ENCODE results near the gene ILK. TPM values are rescaled to one million over a fixed set of nuclear protein-coding genes. Genes with fewer than 3 reads are reported as not detected.

The ILK gene
- total RNA-seq, 1 donor from 2014 or later: 209 TPM

DNA sequence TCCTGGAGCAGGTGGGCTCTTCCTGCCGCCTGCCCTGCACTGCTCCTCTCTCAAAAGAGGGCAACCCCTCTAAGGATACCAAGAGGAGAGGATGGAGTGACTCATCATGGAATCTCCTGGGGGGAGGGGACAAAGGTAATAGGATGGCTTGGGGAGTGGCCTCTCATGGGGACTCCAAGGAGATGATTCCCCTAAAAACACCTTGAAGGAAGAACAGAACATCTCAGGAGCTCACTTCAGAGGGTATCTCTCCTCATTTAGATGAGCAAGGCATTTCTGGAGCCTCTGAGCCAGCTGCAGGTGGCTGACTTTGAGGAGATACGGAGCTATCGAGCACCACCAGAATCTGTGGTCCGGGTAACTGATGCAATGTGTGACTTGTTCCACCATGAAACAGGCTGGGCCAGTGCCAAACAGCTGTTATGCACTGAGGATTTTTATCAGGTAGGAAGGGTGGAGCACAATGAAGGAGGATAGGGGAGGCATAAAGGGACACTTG, 40.4 kb upstream of the ILK start:
- Mint-ChIP-seq H3K27ac (ENCODE audit: unreplicated experiment) (no peak overlapping the region), H3K36me3 (ENCODE audit: low read depth, unreplicated experiment) (peaks cover 27% of the 10 kb centered on the region)
- no peak for FAIRE-seq

DNA sequence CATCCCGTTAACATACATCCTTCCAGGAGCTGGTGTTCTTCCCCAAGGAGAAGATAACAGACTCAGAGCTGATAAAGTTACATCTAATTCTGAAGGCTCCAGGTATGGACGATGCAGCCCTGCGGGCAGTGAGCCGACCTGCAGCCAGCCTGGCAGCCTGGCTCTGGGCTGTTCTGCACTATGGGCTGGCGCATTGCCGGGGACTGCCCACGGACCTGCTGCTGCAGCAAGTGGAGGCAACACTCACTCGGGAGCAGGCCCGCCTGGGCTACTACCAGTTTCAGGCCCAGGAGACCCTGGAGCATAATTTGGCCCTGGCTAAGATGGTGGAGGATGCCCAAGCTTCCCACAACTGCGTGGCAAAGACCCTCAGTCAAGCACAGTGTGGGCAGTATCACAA, 39.9 kb upstream of the ILK start:
- Histone ChIP-seq H3K9me3 (ENCODE audit: insufficient read depth, low read depth, low read length) (no peaks in the 10 kb centered on the region), H3K4me1 (ENCODE audit: insufficient read depth, low read length) (peaks cover 10% of the 10 kb centered on the region), H4K20me1 (ENCODE audit: insufficient read depth, low read length) (peaks cover 9% of the 10 kb centered on the region), H2AFZ (ENCODE audit: low read depth, low read length) (no peak overlapping the region), H3K27me3 (ENCODE audit: insufficient read depth, low read length) (no peaks in the 10 kb centered on the region), H3K4me3 (ENCODE audit: insufficient read depth, low read depth, low read length) (no peak overlapping the region), H3K4me2 (ENCODE audit: low read length) (no peak overlapping the region), H3K9ac (ENCODE audit: low read length) (no peak overlapping the region), H3K79me2 (ENCODE audit: insufficient read depth, low read length) (no peaks in the 10 kb centered on the region), H3K27ac (ENCODE audit: low read depth, low read length) (no peak overlapping the region), H3K36me3 (ENCODE audit: insufficient read depth, low read length) (peaks cover 2% of the 10 kb centered on the region)
- FAIRE-seq (no peak), DNase-seq (ENCODE audit: low read depth) (no peak)
- peaks cover 6% of the 10 kb centered on the region for H3K4me1 Mint-ChIP-seq (ENCODE audit: low read depth, unreplicated experiment)
- peaks cover 26% of the 10 kb centered on the region for H3K36me3 Mint-ChIP-seq (ENCODE audit: low read depth, unreplicated experiment)
- no peak overlapping the region for H3K27ac Mint-ChIP-seq (ENCODE audit: unreplicated experiment)
- TF ChIP-seq, protein P1, sequence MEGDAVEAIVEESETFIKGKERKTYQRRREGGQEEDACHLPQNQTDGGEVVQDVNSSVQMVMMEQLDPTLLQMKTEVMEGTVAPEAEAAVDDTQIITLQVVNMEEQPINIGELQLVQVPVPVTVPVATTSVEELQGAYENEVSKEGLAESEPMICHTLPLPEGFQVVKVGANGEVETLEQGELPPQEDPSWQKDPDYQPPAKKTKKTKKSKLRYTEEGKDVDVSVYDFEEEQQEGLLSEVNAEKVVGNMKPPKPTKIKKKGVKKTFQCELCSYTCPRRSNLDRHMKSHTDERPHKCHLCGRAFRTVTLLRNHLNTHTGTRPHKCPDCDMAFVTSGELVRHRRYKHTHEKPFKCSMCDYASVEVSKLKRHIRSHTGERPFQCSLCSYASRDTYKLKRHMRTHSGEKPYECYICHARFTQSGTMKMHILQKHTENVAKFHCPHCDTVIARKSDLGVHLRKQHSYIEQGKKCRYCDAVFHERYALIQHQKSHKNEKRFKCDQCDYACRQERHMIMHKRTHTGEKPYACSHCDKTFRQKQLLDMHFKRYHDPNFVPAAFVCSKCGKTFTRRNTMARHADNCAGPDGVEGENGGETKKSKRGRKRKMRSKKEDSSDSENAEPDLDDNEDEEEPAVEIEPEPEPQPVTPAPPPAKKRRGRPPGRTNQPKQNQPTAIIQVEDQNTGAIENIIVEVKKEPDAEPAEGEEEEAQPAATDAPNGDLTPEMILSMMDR (IDR thresholded peaks at IDR 0.05; ENCODE audit: insufficient read depth, low read depth, low read length): no peak
- no peak for TF ChIP-seq EZH2 (IDR thresholded peaks at IDR 0.05; ENCODE audit: insufficient read depth, low read length)
- no peak overlapping the region for H3K4me3 Mint-ChIP-seq (ENCODE audit: unreplicated experiment)
- peaks cover 4% of the 10 kb centered on the region for H3K9me3 Mint-ChIP-seq (ENCODE audit: unreplicated experiment)
- peaks cover 3% of the 10 kb centered on the region for H3K27me3 Mint-ChIP-seq (ENCODE audit: low read depth, unreplicated experiment)

More for the DNA sequence above, 40.4 kb upstream of the ILK start:
- H3K27ac ChIP-seq (ENCODE audit: low read depth, low read length): no peak overlapping the region
- Mint-ChIP-seq H3K27me3 (ENCODE audit: low read depth, unreplicated experiment) (peaks cover 3% of the 10 kb centered on the region), H3K9me3 (ENCODE audit: unreplicated experiment) (peaks cover 2% of the 10 kb centered on the region), H3K4me3 (ENCODE audit: unreplicated experiment) (no peak overlapping the region), H3K4me1 (ENCODE audit: low read depth, unreplicated experiment) (peaks cover 2% of the 10 kb centered on the region)
- TF ChIP-seq, protein P1 (IDR thresholded peaks at IDR 0.05; ENCODE audit: insufficient read depth, low read depth, low read length): no peak
- no peak for TF ChIP-seq EZH2 (IDR thresholded peaks at IDR 0.05; ENCODE audit: insufficient read depth, low read length)
- H3K4me3 ChIP-seq (ENCODE audit: insufficient read depth, low read depth, low read length): no peak overlapping the region
- peaks cover 2% of the 10 kb centered on the region for H3K36me3 ChIP-seq (ENCODE audit: insufficient read depth, low read length)
- H2AFZ ChIP-seq (ENCODE audit: low read depth, low read length): no peak overlapping the region
- no peak for DNase-seq (ENCODE audit: low read depth)
- H3K27me3 ChIP-seq (ENCODE audit: insufficient read depth, low read length): no peaks in the 10 kb centered on the region
- H3K9me3 ChIP-seq (ENCODE audit: insufficient read depth, low read depth, low read length): no peaks in the 10 kb centered on the region
- peaks cover 8% of the 10 kb centered on the region for H4K20me1 ChIP-seq (ENCODE audit: insufficient read depth, low read length)
- peaks cover 5% of the 10 kb centered on the region for H3K4me1 ChIP-seq (ENCODE audit: insufficient read depth, low read length)
- no peak overlapping the region for H3K9ac ChIP-seq (ENCODE audit: low read length)
- no peaks in the 10 kb centered on the region for H3K79me2 ChIP-seq (ENCODE audit: insufficient read depth, low read length)
- no peak overlapping the region for H3K4me2 ChIP-seq (ENCODE audit: low read length)

DNA sequence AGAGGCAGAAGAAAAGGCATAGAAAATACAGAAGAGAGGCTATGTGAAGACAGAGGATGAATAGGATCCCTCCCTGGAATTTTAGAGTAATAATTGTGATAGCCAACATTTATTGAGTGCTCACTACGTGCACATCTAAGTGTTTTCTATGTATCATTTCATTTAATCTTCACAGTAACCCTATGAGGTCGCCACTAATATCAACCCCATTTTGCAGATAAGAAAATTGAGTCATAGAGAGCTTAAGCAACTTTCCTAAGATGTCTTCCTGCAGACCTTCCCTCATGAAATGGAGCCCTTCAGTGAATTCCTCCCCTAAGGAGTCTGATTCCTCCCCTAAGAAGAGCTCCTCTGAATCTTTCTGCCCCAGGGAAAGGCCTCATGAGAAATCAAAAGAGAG, 38.2 kb upstream of the ILK start:
- TF ChIP-seq EZH2 (IDR thresholded peaks at IDR 0.05; ENCODE audit: insufficient read depth, low read length): no peak
- TF ChIP-seq, protein P1 (IDR thresholded peaks at IDR 0.05; ENCODE audit: insufficient read depth, low read depth, low read length): no peak
- H3K4me1 ChIP-seq (ENCODE audit: insufficient read depth, low read length): peaks cover 12% of the 10 kb centered on the region
- FAIRE-seq: no peak
- no peaks in the 10 kb centered on the region for H3K9me3 ChIP-seq (ENCODE audit: insufficient read depth, low read depth, low read length)
- H3K4me3 Mint-ChIP-seq (ENCODE audit: unreplicated experiment): no peak overlapping the region
- H3K36me3 ChIP-seq (ENCODE audit: insufficient read depth, low read length): peaks cover 2% of the 10 kb centered on the region
- DNase-seq (ENCODE audit: low read depth): no peak
- no peak overlapping the region for H3K4me2 ChIP-seq (ENCODE audit: low read length)
- H3K36me3 Mint-ChIP-seq (ENCODE audit: low read depth, unreplicated experiment): peaks cover 18% of the 10 kb centered on the region
- H3K79me2 ChIP-seq (ENCODE audit: insufficient read depth, low read length): no peaks in the 10 kb centered on the region
- H3K27ac Mint-ChIP-seq (ENCODE audit: unreplicated experiment): no peak overlapping the region
- peaks cover 9% of the 10 kb centered on the region for H4K20me1 ChIP-seq (ENCODE audit: insufficient read depth, low read length)
- no peak overlapping the region for H3K4me3 ChIP-seq (ENCODE audit: insufficient read depth, low read depth, low read length)
- peaks cover 10% of the 10 kb centered on the region for H3K4me1 Mint-ChIP-seq (ENCODE audit: low read depth, unreplicated experiment)
- no peaks in the 10 kb centered on the region for H3K27me3 ChIP-seq (ENCODE audit: insufficient read depth, low read length)
- H3K9ac ChIP-seq (ENCODE audit: low read length): no peak overlapping the region
- H3K9me3 Mint-ChIP-seq (ENCODE audit: unreplicated experiment): peaks cover 4% of the 10 kb centered on the region
- H3K27me3 Mint-ChIP-seq (ENCODE audit: low read depth, unreplicated experiment): peaks cover 3% of the 10 kb centered on the region
- H3K27ac ChIP-seq (ENCODE audit: low read depth, low read length): no peak overlapping the region
- no peak overlapping the region for H2AFZ ChIP-seq (ENCODE audit: low read depth, low read length)
